WTC11 (cell line): ENCODE data around the gene AZU1. TPM values are rescaled to one million over a fixed set of nuclear protein-coding genes. Genes with fewer than 3 reads are reported as not detected.

Experiments
- ATAC-seq: fragments of 200-7000 bp; cut with Tn5 transposase; 2 replicates; pipeline ENCODE4 v1.10.0; 2021; ENCODE audit warnings: mild to moderate bottlenecking, moderate library complexity
- CTCF ChIA-PET: fragments of 300-600 bp; sonication (Branson Sonifier 250); formaldehyde crosslinking; loops from one replicate; lab custom pipeline; 2021; ENCODE audit warnings: antibody characterized with exemption; lab: Charles Lee
- POLR2A ChIA-PET: fragments of 350-600 bp; sonication (Branson Sonifier 250); formaldehyde crosslinking; loops from one replicate; lab custom pipeline; 2021; ENCODE audit warnings: antibody characterized with exemption; lab: Charles Lee
- DNase-seq: peaks from one replicate; pipeline ENCODE4 v3.0.0; 2021; ENCODE audit warnings: low spot score
- H3K27ac Mint-ChIP-seq: 2 replicates; pipeline ENCODE4 v1.8.0; 2021; ENCODE audit warnings: mixed read lengths
- H3K27me3 Mint-ChIP-seq: 2 replicates; pipeline ENCODE4 v1.8.0; 2021; ENCODE audit warnings: low read depth, mild to moderate bottlenecking, moderate library complexity, mixed read lengths
- H3K36me3 Mint-ChIP-seq: 2 replicates; pipeline ENCODE4 v1.8.0; 2021; ENCODE audit warnings: mixed read lengths
- H3K4me1 Mint-ChIP-seq: 2 replicates; pipeline ENCODE4 v1.8.0; 2022; ENCODE audit warnings: mixed read lengths
- H3K4me3 Mint-ChIP-seq: 2 replicates; pipeline ENCODE4 v1.8.0; 2021; ENCODE audit warnings: mild to moderate bottlenecking, moderate library complexity, mixed read lengths
- H3K9me3 Mint-ChIP-seq: 2 replicates; pipeline ENCODE4 v1.8.0; 2021; ENCODE audit warnings: mixed read lengths
- ATF3 ChIP-seq: sonication (generic); formaldehyde crosslinking; conservative IDR thresholded peaks from 2 replicates; pipeline ENCODE4 v1.8.1; 2022; ENCODE audit warnings: mild to moderate bottlenecking, missing genetic modification reagents
- CREB1 ChIP-seq: sonication (generic); formaldehyde crosslinking; IDR thresholded peaks from 2 replicates; pipeline ENCODE4 v1.8.0; 2023; ENCODE audit warnings: mild to moderate bottlenecking, missing genetic modification reagents
- CTCF ChIP-seq: fragments of 200-600 bp; IDR thresholded peaks from 2 replicates; pipeline ENCODE4 v1.8.0; 2022; ENCODE audit warnings: antibody characterized with exemption
- EMX1 ChIP-seq: fragments of 250-450 bp; sonication (Bioruptor Pico); IDR thresholded peaks from 2 replicates; pipeline ENCODE4 v1.8.0; 2021; ENCODE audit warnings: mild to moderate bottlenecking
- ETV6 ChIP-seq: sonication (generic); formaldehyde crosslinking; IDR thresholded peaks from 2 replicates; pipeline ENCODE4 v1.8.1; 2022; ENCODE audit warnings: mild to moderate bottlenecking, missing genetic modification reagents
- FOXJ3 ChIP-seq: sonication (generic); formaldehyde crosslinking; IDR thresholded peaks from 2 replicates; pipeline ENCODE4 v1.9.0; 2021; ENCODE audit warnings: missing genetic modification reagents, mild to moderate bottlenecking, borderline replicate concordance
- ZNF396 ChIP-seq: fragments of 250-450 bp; sonication (Bioruptor Pico); IDR thresholded peaks from 2 replicates; pipeline ENCODE4 v1.8.0; 2021; ENCODE audit warnings: mild to moderate bottlenecking, moderate library complexity, borderline replicate concordance
- ZNF423 ChIP-seq: fragments of 250-450 bp; sonication (Bioruptor Pico); IDR thresholded peaks from 2 replicates; pipeline ENCODE4 v2.1.2; 2022; ENCODE audit warnings: mild to moderate bottlenecking, moderate library complexity
- total RNA-seq: library from RNA; stranded (reverse); gene quantifications from 3 replicates; pipeline ENCODE4 v1.2.3, GENCODE V29; 2021

AZU1 gene
- total RNA-seq, 1 experiment from 2014 or later: 1.2 TPM

- Mint-ChIP-seq H3K27me3 (peaks cover 5% of the 10 kb centered on the region; the same call in 1 of the 2 replicates), H3K4me3 (no peak overlapping the region), H3K4me1 (peaks cover 5% of the 10 kb centered on the region), H3K9me3 (no peaks in the 10 kb centered on the region), H3K27ac (no peak overlapping the region), H3K36me3 (peaks cover 12% of the 10 kb centered on the region)
- ATAC-seq (no peak), DNase-seq (no peak)
- CTCF ChIA-PET: interaction anchor here (0.8 to 2.6 kb wide), 3 partner anchors 10 to 124 kb away, joined by 3 to 11 read pairs (median 4); no protein-coding TSS in a partner anchor
- POLR2A ChIA-PET: interaction anchor here (0.7 kb wide), 1 partner anchor 55 kb away, joined by 3 read pairs; no protein-coding TSS in a partner anchor
- TF ChIP-seq ZNF396 (no peak), FOXJ3 (CRISPR knock-in tag) (no peak), CREB1 (CRISPR knock-in tag) (no peak)
These were observed 39.2 kb downstream of the AZU1 start for GRCh38 chr19:866769-867300.

- Mint-ChIP-seq H3K27me3 (peaks cover 5% of the 10 kb centered on the region; the same call in 1 of the 2 replicates), H3K27ac (peak overlapping the region; percentile 60; the same call in 1 of the 2 replicates), H3K4me1 (peaks cover 5% of the 10 kb centered on the region)
- CTCF ChIA-PET: interaction anchor here (0.8 to 2.6 kb wide), 3 partner anchors 11 to 124 kb away, joined by 3 to 11 read pairs (median 4); no protein-coding TSS in a partner anchor
- TF ChIP-seq ZNF423: peak; percentile 85
- TF ChIP-seq EMX1 (CRISPR knock-in tag): no peak
- TF ChIP-seq, all 79 proteins: peak for 1
- DNase-seq: no peak
- POLR2A ChIA-PET: interaction anchor here (0.7 kb wide), 1 partner anchor 55 kb away, joined by 3 read pairs; no protein-coding TSS in a partner anchor
- no peak for ATAC-seq
- H3K36me3 Mint-ChIP-seq: peaks cover 12% of the 10 kb centered on the region
- H3K9me3 Mint-ChIP-seq: no peaks in the 10 kb centered on the region
- H3K4me3 Mint-ChIP-seq: no peak overlapping the region
These were observed 39.7 kb downstream of the AZU1 start for GRCh38 chr19:867301-867793.

- Mint-ChIP-seq H3K4me3 (no peak overlapping the region), H3K9me3 (no peaks in the 10 kb centered on the region), H3K27ac (peak overlapping the region; percentile 60; the same call in 1 of the 2 replicates), H3K36me3 (peaks cover 12% of the 10 kb centered on the region), H3K4me1 (peaks cover 5% of the 10 kb centered on the region), H3K27me3 (peaks cover 5% of the 10 kb centered on the region; the same call in 1 of the 2 replicates)
- ATAC-seq (no peak), DNase-seq (no peak)
- ChIA-PET POLR2A (interaction anchor here (0.7 kb wide), 1 partner anchor 54 kb away, joined by 3 read pairs; no protein-coding TSS in a partner anchor), CTCF (interaction anchor here (1.0 to 2.6 kb wide), 2 partner anchors 11 to 123 kb away, joined by 3 to 11 read pairs; no protein-coding TSS in a partner anchor)
- TF ChIP-seq CTCF (no peak), CREB1 (CRISPR knock-in tag) (no peak)
These were observed 40.3 kb downstream of the AZU1 start for GRCh38 chr19:867855-868457.

- TF ChIP-seq ETV6 (CRISPR knock-in tag) (no peak), ATF3 (CRISPR knock-in tag) (no peak)
These were observed 41.0 kb downstream of the AZU1 start for GRCh38 chr19:868458-869244.

More at GRCh38 chr19:868458-869244, 41.0 kb downstream of the AZU1 start:
- Mint-ChIP-seq H3K4me1 (peaks cover 5% of the 10 kb centered on the region), H3K27ac (no peak overlapping the region), H3K9me3 (no peaks in the 10 kb centered on the region), H3K27me3 (0 out of 2 replicates have a peak, but pooled peaks cover under 1% of the 10 kb centered on the region), H3K4me3 (no peak overlapping the region), H3K36me3 (peaks cover 12% of the 10 kb centered on the region)
- ATAC-seq (no peak), DNase-seq (no peak)
- ChIA-PET CTCF (no interaction called here), POLR2A (no interaction called here)
